AG09309 (cell line): Measurements from ENCODE around the gene KRTAP5-6.
"Not testable (repeated sequence)": the region's sequence is repeated elsewhere in the genome, so short reads cannot be mapped to it uniquely, and the experiment has no call there.

Source experiments
- DNase-seq: peaks from one replicate; pipeline ENCODE4 v3.0.0-alpha.2; 2010; ENCODE audit warnings: low read depth
- H3K4me3 ChIP-seq: 2 replicates; pipeline ENCODE4 v1.5.1; 2011; ENCODE audit warnings: mild to moderate bottlenecking, low read depth, low read length, moderate library complexity; ENCODE audit not compliant: control insufficient read depth
- CTCF ChIP-seq: IDR thresholded peaks from 2 replicates; pipeline ENCODE4 v1.5.1; 2011; ENCODE audit warnings: mild to moderate bottlenecking, low read depth, low read length, inconsistent platforms; ENCODE audit not compliant: insufficient read depth, control insufficient read depth; ENCODE audit errors: missing control alignments

Gene KRTAP5-6

GRCh38 chr11:1665313-1665712, 31.7 kb upstream of the KRTAP5-6 start:
- no peak overlapping the region for H3K4me3 ChIP-seq
- DNase-seq: no peak
- no peak for TF ChIP-seq CTCF

- H3K4me3 ChIP-seq: no peak overlapping the region
- DNase-seq: no peak
- TF ChIP-seq CTCF: no peak
Observed at GRCh38 chr11:1667121-1667850, 29.7 kb upstream of the KRTAP5-6 start.

DNA sequence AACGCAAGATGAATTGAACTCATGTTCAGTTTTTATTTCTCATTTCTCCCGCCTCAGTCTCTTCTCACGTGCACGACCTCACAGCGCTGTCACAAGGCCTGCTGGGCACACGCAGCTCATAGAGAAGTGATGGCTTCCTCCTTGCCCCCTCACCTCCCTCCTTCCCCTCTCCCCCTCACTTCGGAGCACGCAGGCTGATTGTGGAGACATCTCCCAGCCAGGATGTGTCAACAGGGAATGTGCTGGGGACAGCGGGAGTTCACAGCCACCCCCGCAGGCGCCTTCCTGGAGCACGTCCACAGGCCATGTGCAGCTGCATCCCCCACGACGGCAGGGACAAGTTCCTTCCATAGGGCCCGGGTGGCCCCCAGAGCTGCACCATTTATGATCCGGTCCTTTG, 29.1 kb upstream of the KRTAP5-6 start:
- no peak for TF ChIP-seq CTCF
- no peak overlapping the region for H3K4me3 ChIP-seq
- no peak for DNase-seq

DNA sequence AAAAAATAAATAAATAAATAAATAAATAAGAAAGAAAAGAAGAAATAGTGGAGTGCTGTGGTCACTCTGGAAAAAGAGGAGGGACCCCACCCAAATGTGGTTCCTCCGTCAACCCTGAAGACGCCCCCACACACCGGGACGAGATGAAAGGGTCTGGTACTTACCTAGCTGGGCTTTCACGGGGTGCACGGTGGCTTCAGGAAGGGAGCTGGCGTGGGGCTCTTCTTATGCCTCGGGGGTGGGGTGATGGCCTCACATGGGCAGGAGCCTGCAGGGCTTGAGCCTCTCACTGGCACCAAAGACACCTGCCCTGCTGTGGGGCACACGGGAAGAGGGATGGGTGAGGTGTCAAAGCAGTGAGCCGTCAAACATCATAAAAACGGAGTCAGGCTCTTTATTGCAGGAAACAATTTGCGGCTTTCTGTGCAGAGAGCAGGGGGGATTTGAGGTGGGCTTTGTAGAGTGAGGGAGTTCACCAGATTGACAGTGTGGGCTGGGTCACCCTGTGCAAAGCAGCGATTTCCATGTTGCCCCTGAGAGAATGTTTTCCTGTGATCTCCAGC, 28.0 kb upstream of the KRTAP5-6 start:
- no peak for DNase-seq
- TF ChIP-seq CTCF: no peak
- no peak overlapping the region for H3K4me3 ChIP-seq

DNA sequence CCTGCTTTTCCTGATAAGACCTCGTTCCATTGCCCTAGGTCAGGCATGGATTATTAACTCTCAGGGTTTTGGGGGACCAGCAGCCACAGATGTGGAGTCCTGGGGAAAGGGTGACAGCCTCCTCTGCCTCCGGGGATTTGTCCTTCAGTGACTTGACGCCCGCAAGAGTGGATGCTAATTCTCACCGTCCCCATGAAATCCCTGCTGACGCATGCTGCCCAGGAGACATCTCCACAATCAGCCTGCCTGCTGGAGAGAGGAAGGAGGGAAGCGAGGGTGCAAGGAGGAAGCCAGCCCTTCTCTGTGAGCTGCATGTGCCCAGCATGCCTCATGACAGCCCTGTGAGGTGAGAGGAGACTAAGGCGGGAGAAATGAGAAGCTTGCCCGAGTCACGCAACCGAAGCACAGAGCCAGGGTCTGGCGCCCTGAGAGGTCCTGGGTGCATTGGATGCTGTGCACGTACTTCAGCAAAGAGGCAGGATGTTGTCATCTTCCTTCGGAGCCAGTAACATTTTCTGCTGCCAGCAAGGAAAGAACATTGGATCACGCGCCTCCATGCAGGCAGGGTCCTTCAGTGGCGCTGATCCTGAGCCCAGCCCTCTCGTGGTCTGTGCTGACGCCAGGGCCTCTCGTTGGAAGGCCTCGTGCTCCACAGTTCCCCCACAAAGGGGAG, 27.3 kb upstream of the KRTAP5-6 start:
- no peak for TF ChIP-seq CTCF
- no peak for DNase-seq
- H3K4me3 ChIP-seq: no peak overlapping the region

GRCh38 chr11:1670457-1670856, 26.5 kb upstream of the KRTAP5-6 start:
- DNase-seq, H3K4me3 ChIP-seq: not testable (repeated sequence)

- no peak for DNase-seq
- no peak overlapping the region for H3K4me3 ChIP-seq
- no peak for TF ChIP-seq CTCF
Observed at GRCh38 chr11:1670905-1671371, 26.1 kb upstream of the KRTAP5-6 start.
